T-helper 9 cell (primary cell): ENCODE measurements around the gene POU5F2.

Experiments used
- DNase-seq: peaks from one replicate; pipeline ENCODE4 v3.0.0-alpha.2; 2020
- total RNA-seq, 2 donors: gene quantifications; one replicate each; lab custom pipeline; 2026; lab: John Stamatoyannopoulos, UW

POU5F2 gene
- total RNA-seq: 4.1 to 4.5 reads per million in 2 donors

- no peak for DNase-seq
Observed at GRCh38 chr5:93741136-93741811, at the start of gene POU5F2. Gene POU5F2 (minus strand): TSS chr5:93741600. CDS start chr5:93741563, 37 bp downstream.

- DNase-seq: no peak
Observed at GRCh38 chr5:93790401-93790800, 49.0 kb upstream of the POU5F2 start.

- DNase-seq: no peak
Observed at GRCh38 chr5:93789173-93790067, 48.0 kb upstream of the POU5F2 start.

- DNase-seq: no peak
Observed at GRCh38 chr5:93787598-93787997, 46.2 kb upstream of the POU5F2 start.

GRCh38 chr5:93785475-93785874 lies 44.1 kb upstream of the POU5F2 start:
- DNase-seq: no peak

GRCh38 chr5:93782978-93783377 lies 41.6 kb upstream of the POU5F2 start:
- no peak for DNase-seq

- no peak for DNase-seq
Observed at GRCh38 chr5:93777620-93778019, 36.2 kb upstream of the POU5F2 start.

GRCh38 chr5:93756372-93756771 lies 15.0 kb upstream of the POU5F2 start:
- DNase-seq: no peak

GRCh38 chr5:93755716-93756115 lies 14.3 kb upstream of the POU5F2 start:
- DNase-seq: no peak

- DNase-seq: no peak
Observed at GRCh38 chr5:93748875-93749397, 7.5 kb upstream of the POU5F2 start.

- no peak for DNase-seq
Observed at GRCh38 chr5:93746406-93747056, 5.1 kb upstream of the POU5F2 start.

- no peak for DNase-seq
Observed at GRCh38 chr5:93736284-93736683, 5.1 kb downstream of the POU5F2 start.

GRCh38 chr5:93735378-93735777 lies 6.0 kb downstream of the POU5F2 start:
- DNase-seq: no peak

GRCh38 chr5:93731987-93732386 lies 9.4 kb downstream of the POU5F2 start:
- no peak for DNase-seq

GRCh38 chr5:93726595-93726994 lies 14.8 kb downstream of the POU5F2 start:
- no peak for DNase-seq

- DNase-seq: no peak
Observed at GRCh38 chr5:93724791-93725190, 16.6 kb downstream of the POU5F2 start.

GRCh38 chr5:93723681-93724080 lies 17.7 kb downstream of the POU5F2 start:
- no peak for DNase-seq

GRCh38 chr5:93723005-93723404 lies 18.4 kb downstream of the POU5F2 start:
- no peak for DNase-seq

GRCh38 chr5:93722588-93722987 lies 18.8 kb downstream of the POU5F2 start:
- no peak for DNase-seq

GRCh38 chr5:93721511-93721910 lies 19.9 kb downstream of the POU5F2 start:
- no peak for DNase-seq

GRCh38 chr5:93721071-93721470 lies 20.3 kb downstream of the POU5F2 start:
- no peak for DNase-seq

- DNase-seq: no peak
Observed at GRCh38 chr5:93717162-93717561, 24.2 kb downstream of the POU5F2 start.

GRCh38 chr5:93716453-93716852 lies 24.9 kb downstream of the POU5F2 start:
- DNase-seq: no peak
